SK-N-SH (cell line): ENCODE results near the gene TOX2. TPM values are rescaled to one million over a fixed set of nuclear protein-coding genes. Genes with fewer than 3 reads are reported as not detected.

Source experiments
- CTCF ChIA-PET: fragments of 300-600, 350-600 bp; formaldehyde crosslinking; extraction: SDS; loops from one replicate; lab custom pipeline; 2021; lab: Yijun Ruan, JAX
- POLR2A ChIA-PET: fragments of 350-600 bp; sonication (Branson Sonifier 250); formaldehyde crosslinking; extraction: SDS; loops from one replicate; lab custom pipeline; 2020; ENCODE audit warnings: antibody characterized with exemption, inconsistent platforms; lab: Yijun Ruan, JAX
- DNase-seq: peaks from one replicate; pipeline ENCODE4 v3.0.0; 2012
- H2AFZ ChIP-seq: fragments of 200-600 bp; sonication (generic); 2 replicates; pipeline ENCODE4 v1.8.1; 2016; ENCODE audit warnings: antibody characterized with exemption, mild to moderate bottlenecking, low read depth
- H3F3A ChIP-seq: fragments of 200-600 bp; sonication (generic); replicated peaks from 2 replicates; pipeline ENCODE3; 2016; ENCODE audit warnings: antibody characterized with exemption, mild to moderate bottlenecking; ENCODE audit not compliant: insufficient read depth
- H3K27ac ChIP-seq, 2 experiments: fragments of 200-500 bp in 1 of 2; fragments of 200-600 bp in 1 of 2; sonication (Bioruptor generic) in 1 of 2; sonication (generic), shearing (Covaris generic) in 1 of 2; 2 replicates each; pipeline versions ENCODE4 v1.5.1 to v1.6.1; 2014 to 2016; ENCODE audit warnings: low read depth in 2 of 2, inconsistent platforms in 1 of 2, low read length in 1 of 2, mild to moderate bottlenecking in 1 of 2, mixed read lengths in 1 of 2
- H3K27me3 ChIP-seq: fragments of 200-600 bp; sonication (generic), shearing (Covaris generic); 2 replicates; pipeline ENCODE4 v1.6.1; 2016; ENCODE audit warnings: mixed run types; ENCODE audit not compliant: insufficient read depth
- H3K36me3 ChIP-seq, 2 experiments: fragments of 200-500 bp in 1 of 2; fragments of 200-600 bp in 1 of 2; sonication (Bioruptor generic) in 1 of 2; sonication (generic) in 1 of 2; replicated peaks in 1 of 2; 2 replicates each; pipeline versions ENCODE3 to v1.5.1; 2014 to 2016; ENCODE audit warnings: low read length in 1 of 2, mild to moderate bottlenecking in 1 of 2; ENCODE audit not compliant: insufficient read depth in 2 of 2, control insufficient read depth in 1 of 2
- H3K4me1 ChIP-seq, 2 experiments: fragments of 200-500 bp in 1 of 2; fragments of 200-600 bp in 1 of 2; sonication (Bioruptor generic) in 1 of 2; sonication (generic), shearing (Covaris generic) in 1 of 2; 2 replicates each; pipeline versions ENCODE4 v1.5.1 to v1.6.1; 2014 to 2016; ENCODE audit warnings: low read depth in 1 of 2, low read length in 1 of 2, mixed run types in 1 of 2; ENCODE audit not compliant: insufficient read depth in 2 of 2, control insufficient read depth in 1 of 2
- H3K4me2 ChIP-seq: fragments of 200-600 bp; sonication (generic), shearing (Covaris generic); 2 replicates; pipeline ENCODE4 v1.6.1; 2017; ENCODE audit warnings: mixed run types
- H3K4me3 ChIP-seq, 2 experiments: fragments of 200-500 bp in 1 of 2; fragments of 200-600 bp in 1 of 2; sonication (Bioruptor generic) in 1 of 2; sonication (generic), shearing (Covaris generic) in 1 of 2; 2 replicates each; pipeline versions ENCODE4 v1.5.1 to v1.8.1; 2014 to 2016; ENCODE audit warnings: low read depth in 2 of 2, inconsistent platforms in 1 of 2, low read length in 1 of 2, mild to moderate bottlenecking in 1 of 2, mixed read lengths in 1 of 2, moderate library complexity in 1 of 2
- H3K79me2 ChIP-seq: fragments of 200-600 bp; sonication (generic); 2 replicates; pipeline ENCODE4 v1.8.1; 2017; ENCODE audit warnings: mild to moderate bottlenecking; ENCODE audit not compliant: insufficient read depth
- H3K9ac ChIP-seq: fragments of 200-600 bp; sonication (generic); 2 replicates; pipeline ENCODE4 v1.6.1; 2017; ENCODE audit warnings: mixed run types
- H3K9me2 ChIP-seq: fragments of 200-600 bp; sonication (generic); 2 replicates; pipeline ENCODE4 v1.6.1; 2017; ENCODE audit warnings: mixed run types
- H3K9me3 ChIP-seq: fragments of 200-600 bp; sonication (generic); 2 replicates; pipeline ENCODE4 v1.6.1; 2017; ENCODE audit warnings: mixed run types, mild to moderate bottlenecking, moderate library complexity
- H4K20me1 ChIP-seq: fragments of 200-600 bp; sonication (generic); 2 replicates; pipeline ENCODE4 v1.6.1; 2017; ENCODE audit warnings: mild to moderate bottlenecking, mixed run types; ENCODE audit not compliant: insufficient read depth
- CHD2 ChIP-seq: fragments of 150-350 bp; IDR thresholded peaks from 2 replicates; pipeline ENCODE4 v1.6.1; 2018; ENCODE audit warnings: low read length; ENCODE audit not compliant: partially characterized antibody
- CTCF ChIP-seq: fragments of 200-600 bp; sonication (generic); IDR thresholded peaks from 2 replicates; pipeline ENCODE4 v1.6.1; 2017; ENCODE audit warnings: antibody characterized with exemption, mild to moderate bottlenecking, moderate library complexity
- ELF1 ChIP-seq: IDR thresholded peaks from 2 replicates; pipeline ENCODE4 v1.4.0; 2012
- FOSL2 ChIP-seq: IDR thresholded peaks from 2 replicates; pipeline ENCODE4 v1.4.0; 2012; ENCODE audit warnings: low read depth, mild to moderate bottlenecking, moderate library complexity, borderline replicate concordance
- FOXJ3 ChIP-seq: sonication (generic); formaldehyde crosslinking; IDR thresholded peaks from 2 replicates; pipeline ENCODE4 v1.5.1; 2020; ENCODE audit warnings: mild to moderate bottlenecking, missing genetic modification reagents
- GABPA ChIP-seq: IDR thresholded peaks from 2 replicates; pipeline ENCODE4 v1.4.0; 2012; ENCODE audit warnings: low read depth, mild to moderate bottlenecking
- GATA2 ChIP-seq: sonication (generic); formaldehyde crosslinking; IDR thresholded peaks from 2 replicates; pipeline ENCODE4 v1.5.0; 2020; ENCODE audit warnings: mild to moderate bottlenecking, missing genetic modification reagents
- IRF3 ChIP-seq: fragments of 150-350 bp; IDR thresholded peaks from 2 replicates; pipeline ENCODE4 v1.6.1; 2016; ENCODE audit warnings: mild to moderate bottlenecking, low read depth, low read length
- MEF2A ChIP-seq: IDR thresholded peaks from 2 replicates; pipeline ENCODE4 v1.4.0; 2012; ENCODE audit warnings: low read depth, borderline replicate concordance
- MXI1 ChIP-seq: IDR thresholded peaks from 2 replicates; pipeline ENCODE4 v1.6.1; 2012; ENCODE audit warnings: mild to moderate bottlenecking, low read depth, low read length, improper control_type of control experiment
- NFIC ChIP-seq: IDR thresholded peaks from 2 replicates; pipeline ENCODE4 v1.4.0; 2012; ENCODE audit warnings: borderline replicate concordance
- NRF1 ChIP-seq: IDR thresholded peaks from 2 replicates; pipeline ENCODE4 v1.6.1; 2012; ENCODE audit warnings: low read depth, mild to moderate bottlenecking, low read length
- POLR2AphosphoS5 ChIP-seq: IDR thresholded peaks from 2 replicates; pipeline ENCODE4 v1.6.1; 2012; ENCODE audit warnings: low read depth, low read length
- RAD21 ChIP-seq: IDR thresholded peaks from 2 replicates; pipeline ENCODE4 v1.6.1; 2012; ENCODE audit warnings: mild to moderate bottlenecking, low read length
- RFX5 ChIP-seq: IDR thresholded peaks from 2 replicates; pipeline ENCODE4 v1.6.1; 2012; ENCODE audit warnings: mild to moderate bottlenecking, improper control_type of control experiment, low read length
- SIN3A ChIP-seq: IDR thresholded peaks from 2 replicates; pipeline ENCODE4 v1.6.1; 2012; ENCODE audit warnings: low read depth, mild to moderate bottlenecking, low read length, moderate library complexity, borderline replicate concordance
- SMC3 ChIP-seq: IDR thresholded peaks from 2 replicates; pipeline ENCODE4 v1.6.1; 2012; ENCODE audit warnings: low read depth, low read length, improper control_type of control experiment
- TCF12 ChIP-seq: IDR thresholded peaks from 2 replicates; pipeline ENCODE4 v1.4.0; 2012
- USF1 ChIP-seq: IDR thresholded peaks from 2 replicates; pipeline ENCODE4 v1.4.0; 2012; ENCODE audit warnings: low read depth, borderline replicate concordance
- WGBS: methylation state at CpG from one replicate; pipeline ENCODE4 v1.1.6; 2017; ENCODE audit warnings: low lambda C conversion rate; 5-methylcytosine and 5-hydroxymethylcytosine counted together
- polyA plus RNA-seq, 3 experiments: library from polyadenylated mRNA; depleted of rRNA; stranded (reverse); fragments of >200 nt; gene quantifications; 2 replicates each; pipeline ENCODE4 v1.2.3, GENCODE V29; 2012
- TF ChIP-seq, protein P1 (sequence below): IDR thresholded peaks from 2 replicates; pipeline ENCODE4 v1.6.1; 2012; ENCODE audit warnings: mild to moderate bottlenecking, low read depth, low read length, moderate library complexity

TOX2 gene
- polyA plus RNA-seq, 1 of the 3 experiments (the other 2 are of a cell fraction): 15.4 TPM

- no peaks in the 10 kb centered on the region for H3K27me3 ChIP-seq
- ChIA-PET CTCF (no interaction called here), POLR2A (interaction anchor here (0.6 kb wide), 1 partner anchor 237 kb away, joined by 3 read pairs; no protein-coding TSS in a partner anchor)
- H3K36me3 ChIP-seq: no peaks in the 10 kb centered on the region
- H3K79me2 ChIP-seq: no peaks in the 10 kb centered on the region
- 0 out of 2 replicates have a peak, but pooled peaks cover 4% of the 10 kb centered on the region for H3K9me3 ChIP-seq
- TF ChIP-seq TCF12: no peak
- TF ChIP-seq FOXJ3: no peak
- TF ChIP-seq USF1: no peak
- TF ChIP-seq IRF3: no peak
- no peak for TF ChIP-seq CHD2
- no peak for TF ChIP-seq GATA2 (CRISPR knock-in tag)
- no peak for TF ChIP-seq RFX5
- no peak for TF ChIP-seq SMC3
- no peak for TF ChIP-seq CTCF
- TF ChIP-seq, protein P1, sequence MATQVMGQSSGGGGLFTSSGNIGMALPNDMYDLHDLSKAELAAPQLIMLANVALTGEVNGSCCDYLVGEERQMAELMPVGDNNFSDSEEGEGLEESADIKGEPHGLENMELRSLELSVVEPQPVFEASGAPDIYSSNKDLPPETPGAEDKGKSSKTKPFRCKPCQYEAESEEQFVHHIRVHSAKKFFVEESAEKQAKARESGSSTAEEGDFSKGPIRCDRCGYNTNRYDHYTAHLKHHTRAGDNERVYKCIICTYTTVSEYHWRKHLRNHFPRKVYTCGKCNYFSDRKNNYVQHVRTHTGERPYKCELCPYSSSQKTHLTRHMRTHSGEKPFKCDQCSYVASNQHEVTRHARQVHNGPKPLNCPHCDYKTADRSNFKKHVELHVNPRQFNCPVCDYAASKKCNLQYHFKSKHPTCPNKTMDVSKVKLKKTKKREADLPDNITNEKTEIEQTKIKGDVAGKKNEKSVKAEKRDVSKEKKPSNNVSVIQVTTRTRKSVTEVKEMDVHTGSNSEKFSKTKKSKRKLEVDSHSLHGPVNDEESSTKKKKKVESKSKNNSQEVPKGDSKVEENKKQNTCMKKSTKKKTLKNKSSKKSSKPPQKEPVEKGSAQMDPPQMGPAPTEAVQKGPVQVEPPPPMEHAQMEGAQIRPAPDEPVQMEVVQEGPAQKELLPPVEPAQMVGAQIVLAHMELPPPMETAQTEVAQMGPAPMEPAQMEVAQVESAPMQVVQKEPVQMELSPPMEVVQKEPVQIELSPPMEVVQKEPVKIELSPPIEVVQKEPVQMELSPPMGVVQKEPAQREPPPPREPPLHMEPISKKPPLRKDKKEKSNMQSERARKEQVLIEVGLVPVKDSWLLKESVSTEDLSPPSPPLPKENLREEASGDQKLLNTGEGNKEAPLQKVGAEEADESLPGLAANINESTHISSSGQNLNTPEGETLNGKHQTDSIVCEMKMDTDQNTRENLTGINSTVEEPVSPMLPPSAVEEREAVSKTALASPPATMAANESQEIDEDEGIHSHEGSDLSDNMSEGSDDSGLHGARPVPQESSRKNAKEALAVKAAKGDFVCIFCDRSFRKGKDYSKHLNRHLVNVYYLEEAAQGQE: no peak
- no peak for TF ChIP-seq FOSL2
- TF ChIP-seq SIN3A: no peak
- TF ChIP-seq NFIC: no peak
- no peak for TF ChIP-seq MXI1
- no peak for TF ChIP-seq RAD21
- TF ChIP-seq ELF1: no peak
- TF ChIP-seq NRF1: no peak
- TF ChIP-seq MEF2A: no peak
- no peak for TF ChIP-seq POLR2AphosphoS5
- TF ChIP-seq GABPA: no peak
- H3K4me1 ChIP-seq: peaks cover 0 to 5% of the 10 kb centered on the region in 2 experiments; a peak in 1 of 4 replicates
- no peak overlapping the region for H3K9ac ChIP-seq
- H3K4me2 ChIP-seq: no peak overlapping the region
- H3K9me2 ChIP-seq: no peaks in the 10 kb centered on the region
- WGBS: 86% methylated on average over 6 of the region's 8 CpGs
- H2AFZ ChIP-seq: no peak overlapping the region
- no peaks in the 10 kb centered on the region for H4K20me1 ChIP-seq
- no peak for DNase-seq
- no peak overlapping the region for H3K4me3 ChIP-seq
- H3F3A ChIP-seq: no peaks in the 10 kb centered on the region
- H3K27ac ChIP-seq: no peak overlapping the region
Observed at GRCh38 chr20:43904827-43905177, 9.8 kb upstream of the TOX2 start.
